T follicular helper cell (primary cell): ENCODE data around the gene ANAPC16.
"Not testable (repeated sequence)": the region's sequence is repeated elsewhere in the genome, so short reads cannot be mapped to it uniquely, and the experiment has no call there.

Source experiments
- DNase-seq: peaks from one replicate; pipeline ENCODE4 v3.0.0-alpha.2; 2020; ENCODE audit warnings: low read depth

ANAPC16 gene

DNA sequence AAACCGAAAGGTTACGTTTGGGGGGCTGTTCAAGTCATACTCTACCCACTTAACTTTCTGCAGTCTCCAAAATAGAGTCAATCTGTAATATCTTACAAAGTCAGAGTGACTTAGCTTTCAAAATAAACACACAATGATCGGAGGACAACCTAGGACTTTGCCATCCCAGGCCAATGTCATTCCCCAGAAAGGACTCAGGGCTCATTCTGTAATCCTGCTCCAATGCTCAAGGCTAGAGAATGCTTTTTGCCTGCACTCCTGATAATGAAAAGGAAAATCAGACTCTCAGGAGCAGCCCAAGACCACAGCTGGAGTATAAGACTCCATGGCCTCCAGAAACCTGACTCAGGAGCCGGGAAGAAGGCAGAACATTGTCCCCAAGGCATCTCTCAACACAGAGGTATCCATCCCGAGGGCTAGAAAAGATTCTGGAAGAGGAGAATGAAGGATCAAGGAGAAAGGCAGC lies 28.8 kb downstream of the ANAPC16 start:
- DNase-seq, result no peak

DNA sequence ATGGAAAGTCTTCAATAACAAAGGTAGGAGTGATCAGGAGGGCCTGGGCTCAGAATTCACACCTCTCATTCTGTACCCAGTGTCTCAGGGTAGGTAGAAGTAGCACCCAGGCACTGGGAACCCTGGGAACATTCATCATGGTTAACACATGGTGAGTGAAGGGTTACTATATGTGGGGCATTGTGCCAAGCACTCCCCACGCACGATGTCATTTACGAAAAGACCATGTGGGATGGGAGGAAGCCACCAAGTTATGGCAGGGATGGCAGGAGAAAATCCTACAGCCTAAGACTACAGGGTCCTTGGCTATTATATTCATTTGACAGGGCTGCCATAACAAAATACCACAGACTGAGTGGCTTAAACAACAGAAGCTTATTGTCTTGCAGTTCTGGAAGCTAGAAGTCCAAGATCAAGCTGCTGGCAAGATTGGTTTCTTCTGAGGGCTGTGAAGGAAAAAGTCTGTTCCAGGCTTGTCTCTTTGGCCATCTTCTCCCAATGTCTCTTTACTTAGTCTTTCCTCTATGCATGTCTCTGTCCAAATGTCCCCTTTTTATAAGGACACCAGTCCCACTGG lies 30.2 kb downstream of the ANAPC16 start:
- DNase-seq, result no peak

DNA sequence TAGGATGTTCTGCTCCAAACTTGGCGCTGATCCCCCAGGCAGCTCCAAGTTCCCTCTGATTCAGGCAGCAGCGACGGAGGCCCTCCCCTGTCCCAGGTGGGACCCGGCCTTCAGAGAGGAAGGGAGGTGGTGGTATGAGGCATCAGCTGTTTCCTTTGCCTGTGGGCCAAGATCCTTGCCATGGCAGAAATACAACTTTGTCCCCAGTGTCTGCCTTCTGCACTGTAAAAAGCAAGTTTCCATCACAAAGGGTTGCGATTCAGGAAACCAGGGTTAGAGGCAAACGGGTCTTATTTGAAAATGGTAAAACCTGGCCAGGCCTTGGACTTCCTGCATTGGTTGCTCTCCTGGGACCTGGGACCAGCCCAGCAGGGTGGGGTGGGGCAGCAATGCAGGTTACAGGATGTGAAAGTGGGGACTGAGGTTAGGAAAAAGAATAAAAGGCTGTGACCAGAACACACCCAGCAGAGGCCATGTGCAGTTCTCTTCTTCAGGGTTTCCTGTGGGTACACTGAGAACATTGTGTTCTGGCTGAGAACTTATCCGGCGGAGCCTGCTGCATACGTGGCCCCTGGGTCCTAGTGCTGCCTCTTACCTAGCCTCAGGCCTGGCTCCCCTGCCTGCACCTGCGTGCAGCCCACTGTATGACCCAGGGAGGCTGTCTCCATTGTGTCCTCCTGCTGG lies 32.8 kb downstream of the ANAPC16 start:
- peak; percentile 48 for DNase-seq

DNA sequence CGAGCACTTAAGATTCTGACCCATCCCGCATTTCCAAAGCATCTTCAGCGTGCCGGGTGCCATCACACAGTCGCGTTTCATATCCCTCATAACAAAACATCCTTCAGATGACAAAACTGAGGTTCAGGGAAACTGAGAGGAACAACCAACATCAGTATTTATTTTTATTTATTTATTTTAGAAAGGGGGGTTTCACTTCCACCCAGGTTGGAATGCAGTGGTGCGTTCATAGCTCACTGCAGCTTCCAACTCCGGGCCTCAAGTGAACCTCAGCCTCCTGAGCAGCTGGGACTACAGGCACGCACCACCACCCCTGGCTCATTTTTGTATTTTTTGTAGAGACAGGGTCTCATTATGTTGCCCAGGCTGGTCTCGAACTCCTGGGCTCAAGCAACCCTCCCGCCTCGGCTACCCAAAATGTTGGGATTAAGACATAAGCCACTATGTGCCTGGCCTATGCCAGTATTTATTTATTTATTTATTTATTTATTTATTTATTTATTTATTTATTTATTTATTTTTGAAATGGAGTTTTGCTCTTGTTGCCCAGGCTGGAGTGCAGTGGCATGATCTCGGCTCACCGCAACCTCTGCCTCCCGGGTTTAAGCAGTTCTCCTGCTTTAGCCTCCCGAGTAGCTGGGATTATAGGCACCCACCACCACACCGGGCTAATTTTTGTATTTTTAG lies 33.5 kb downstream of the ANAPC16 start:
- not testable (repeated sequence) for DNase-seq

DNA sequence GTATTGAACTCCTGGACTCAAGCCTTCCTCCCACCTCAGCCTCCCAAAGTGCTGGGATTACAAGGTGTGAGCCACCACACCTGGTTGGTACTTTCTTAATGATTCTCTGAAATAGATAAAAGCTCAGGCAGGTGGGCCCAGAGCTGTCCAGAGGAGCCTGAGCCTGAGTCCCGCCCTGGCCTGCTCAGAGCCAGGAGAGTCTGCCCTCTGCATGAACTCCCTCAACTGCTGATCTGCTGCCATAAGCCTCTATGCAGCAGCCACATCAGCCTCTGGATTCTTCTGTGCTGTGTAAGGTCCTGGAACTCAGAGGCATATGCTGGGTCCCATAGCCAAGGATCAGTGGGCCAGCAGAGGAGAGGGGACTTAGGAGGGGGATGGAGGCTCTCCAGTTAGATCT lies 34.9 kb downstream of the ANAPC16 start:
- no peak for DNase-seq

DNA sequence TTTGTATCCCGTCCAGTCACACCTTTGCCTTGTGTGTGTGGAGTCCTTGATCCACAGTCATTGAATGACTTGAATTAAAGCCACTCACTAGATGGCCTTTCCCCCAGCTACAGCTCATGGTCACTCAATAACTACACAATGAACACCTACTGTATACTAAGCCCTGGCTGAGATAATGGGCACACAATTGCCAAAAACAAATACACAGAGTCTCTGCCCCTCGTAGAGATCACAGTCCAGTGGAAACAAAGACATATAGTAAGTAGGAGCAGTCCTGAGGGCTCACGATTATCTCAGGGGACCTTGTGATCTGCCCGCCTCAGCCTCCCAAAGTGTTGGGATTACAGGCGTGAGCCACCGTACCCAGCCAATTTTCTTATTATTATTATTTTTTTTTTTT lies 35.8 kb downstream of the ANAPC16 start:
- DNase-seq, result no peak

DNA sequence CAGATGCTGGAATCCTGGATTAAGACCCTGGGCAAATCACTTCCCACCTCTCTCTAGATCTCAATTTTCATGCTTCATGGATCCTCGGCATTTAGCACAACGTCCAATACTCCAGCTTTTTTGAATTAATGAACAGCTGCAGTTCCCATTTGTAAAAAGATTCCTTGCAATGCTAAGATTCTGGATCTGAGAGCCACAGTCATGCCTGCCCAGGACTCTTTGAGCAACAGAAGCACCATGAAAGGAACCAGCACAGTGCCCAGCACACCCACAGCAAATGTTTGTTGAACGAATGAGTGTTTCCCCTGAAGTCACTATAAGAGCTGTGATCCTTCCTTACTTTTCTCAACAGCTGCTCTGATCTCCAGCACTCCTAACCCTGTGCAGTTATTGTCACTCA lies 37.2 kb downstream of the ANAPC16 start:
- DNase-seq, result no peak

DNA sequence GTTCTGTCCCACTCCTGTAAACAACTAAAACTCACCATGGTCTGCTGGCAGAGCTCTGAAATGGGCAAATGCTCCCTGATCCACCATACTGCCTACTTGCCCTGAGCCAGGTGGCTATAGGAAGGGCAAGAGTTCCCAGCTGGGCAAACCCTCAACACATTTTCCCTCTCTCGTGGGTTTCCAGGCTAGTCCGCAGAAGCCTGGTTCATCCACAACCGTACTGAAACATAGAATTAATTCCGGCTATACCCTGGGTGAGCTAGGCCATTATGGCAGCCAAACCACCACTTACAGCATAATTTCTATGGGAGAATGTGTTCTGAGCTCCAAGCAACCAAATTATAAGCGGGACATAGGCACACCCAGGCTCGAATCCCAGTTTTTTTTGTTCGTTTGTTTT lies 37.8 kb downstream of the ANAPC16 start:
- DNase-seq, result no peak

DNA sequence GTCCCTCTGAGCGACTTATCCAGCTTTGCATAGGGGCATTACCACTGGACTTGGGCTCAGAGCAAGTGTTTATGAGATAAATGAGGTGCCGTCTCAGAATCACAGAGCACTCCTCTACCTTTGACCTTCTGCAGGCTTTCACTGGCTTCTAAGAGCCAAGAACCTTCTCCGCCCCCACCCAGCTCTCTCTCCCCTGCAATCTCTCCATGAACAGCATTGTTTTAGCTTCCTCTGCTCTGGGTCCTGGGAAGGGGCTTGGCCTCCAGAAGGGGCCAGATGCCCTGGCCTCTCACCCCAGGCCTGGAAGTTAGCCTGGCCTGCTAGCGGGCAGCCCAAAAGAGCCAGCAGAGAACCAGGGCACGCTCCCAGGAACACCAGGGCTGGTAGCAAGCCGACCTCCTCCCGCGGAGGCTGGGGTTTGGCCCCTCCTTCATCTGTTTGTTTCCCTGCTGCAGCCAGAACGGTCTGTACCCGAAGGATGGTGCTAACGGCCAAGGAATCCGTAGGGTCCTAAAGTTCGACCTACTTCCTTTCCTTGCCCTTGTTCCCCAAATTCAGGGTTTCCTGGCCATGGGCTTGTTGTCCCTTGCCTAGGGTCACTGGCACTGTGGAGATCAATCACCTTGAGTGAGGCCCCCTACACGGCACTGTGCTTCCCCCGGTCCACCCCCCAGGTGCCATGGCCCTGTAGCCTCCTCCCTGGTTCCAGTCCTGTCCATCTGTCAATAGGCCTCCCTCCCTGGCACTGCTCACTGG lies 39.2 kb downstream of the ANAPC16 start:
- no peak for DNase-seq

DNA sequence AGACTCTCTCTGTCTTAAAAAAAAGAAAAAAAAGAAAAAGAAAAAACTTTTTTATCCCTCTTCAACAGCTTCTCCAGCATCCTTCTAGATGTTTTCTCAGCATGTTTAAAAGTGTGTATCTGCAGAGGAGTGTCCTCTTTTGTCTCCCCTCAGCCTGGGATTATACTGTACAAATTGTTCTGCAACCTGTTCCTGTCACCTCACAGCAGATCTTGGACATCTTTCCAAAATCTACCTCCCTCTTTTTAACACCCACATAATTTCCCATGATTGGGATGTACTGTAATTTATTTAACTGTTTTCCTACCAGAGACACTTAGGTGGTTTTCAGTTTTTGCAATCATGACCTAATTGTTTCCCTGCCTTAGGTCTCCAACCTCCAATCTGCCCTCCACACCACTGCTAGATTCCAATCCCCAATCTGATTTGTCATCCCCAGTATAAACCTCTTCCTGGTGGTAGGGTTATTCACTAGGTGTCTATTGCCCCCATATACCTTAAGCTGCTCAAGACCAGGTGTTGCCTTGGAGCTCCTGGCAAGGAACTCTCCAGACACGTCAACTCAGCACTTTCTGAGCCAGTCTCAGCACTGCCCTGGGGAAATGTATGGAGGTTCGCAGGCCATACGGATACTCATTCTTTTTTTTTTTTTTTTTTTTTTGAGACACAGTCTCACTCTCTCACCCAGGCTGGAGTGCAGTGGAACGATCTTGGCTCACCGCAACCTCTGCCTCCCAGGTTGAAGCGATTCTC lies 40.3 kb downstream of the ANAPC16 start:
- DNase-seq, result no peak

DNA sequence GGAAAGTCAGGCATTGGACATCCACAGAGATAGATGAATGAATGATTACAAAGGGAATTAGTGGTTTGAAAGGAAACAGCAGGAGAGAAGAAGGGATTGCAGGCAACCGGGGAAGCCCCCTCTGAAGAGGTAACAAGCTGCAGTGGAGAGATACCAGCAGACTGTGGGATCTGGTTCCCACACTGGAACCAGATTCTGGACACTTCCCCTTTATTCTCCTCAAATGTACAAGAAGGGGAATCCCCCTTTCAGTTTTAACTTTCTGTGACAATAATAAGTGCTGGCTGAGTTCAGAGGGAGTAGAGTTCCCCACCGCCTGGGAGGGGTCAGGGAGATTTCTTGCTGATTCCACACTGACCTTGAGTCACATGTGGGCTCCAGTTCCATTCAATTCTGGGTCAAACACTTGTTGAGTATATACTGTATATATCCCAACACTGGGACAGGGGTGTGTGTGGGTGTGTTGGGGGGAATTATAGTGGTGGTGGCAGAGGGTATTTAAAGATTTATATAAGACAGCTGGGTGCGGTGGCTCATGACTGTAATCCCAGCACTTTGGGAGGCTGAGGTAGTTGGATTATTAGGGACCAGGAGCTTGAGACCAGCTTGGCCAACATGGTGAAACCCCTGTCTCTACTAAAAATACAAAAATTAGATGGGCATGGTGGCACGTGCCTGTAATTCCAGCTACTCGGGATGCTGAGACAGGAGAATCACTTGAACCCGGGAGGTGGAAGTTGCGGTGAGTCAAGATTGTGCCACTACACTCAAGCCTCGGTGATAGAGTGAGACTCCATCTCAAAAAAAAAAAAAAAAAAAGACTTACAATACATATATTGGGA lies 41.5 kb downstream of the ANAPC16 start:
- no peak for DNase-seq

DNA sequence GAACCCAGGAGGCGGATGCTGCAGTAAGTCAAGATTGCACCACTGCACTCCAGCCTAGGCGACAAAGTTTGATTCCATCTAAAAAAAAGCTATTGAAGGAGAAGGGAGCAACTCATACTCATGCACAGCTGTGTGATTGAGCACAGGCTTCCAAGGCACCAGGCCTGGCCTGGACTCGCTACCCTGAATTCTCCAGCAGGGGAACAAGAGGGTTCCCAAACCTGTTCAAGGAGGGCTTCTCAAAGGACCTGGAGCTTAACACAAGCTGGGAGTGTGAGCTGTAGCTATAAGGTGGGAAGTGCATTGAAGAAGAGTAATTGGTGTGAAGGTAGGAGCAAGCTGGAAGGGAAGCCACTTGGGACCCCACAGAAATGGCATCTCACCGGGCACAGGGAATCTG lies 42.8 kb downstream of the ANAPC16 start:
- no peak for DNase-seq

DNA sequence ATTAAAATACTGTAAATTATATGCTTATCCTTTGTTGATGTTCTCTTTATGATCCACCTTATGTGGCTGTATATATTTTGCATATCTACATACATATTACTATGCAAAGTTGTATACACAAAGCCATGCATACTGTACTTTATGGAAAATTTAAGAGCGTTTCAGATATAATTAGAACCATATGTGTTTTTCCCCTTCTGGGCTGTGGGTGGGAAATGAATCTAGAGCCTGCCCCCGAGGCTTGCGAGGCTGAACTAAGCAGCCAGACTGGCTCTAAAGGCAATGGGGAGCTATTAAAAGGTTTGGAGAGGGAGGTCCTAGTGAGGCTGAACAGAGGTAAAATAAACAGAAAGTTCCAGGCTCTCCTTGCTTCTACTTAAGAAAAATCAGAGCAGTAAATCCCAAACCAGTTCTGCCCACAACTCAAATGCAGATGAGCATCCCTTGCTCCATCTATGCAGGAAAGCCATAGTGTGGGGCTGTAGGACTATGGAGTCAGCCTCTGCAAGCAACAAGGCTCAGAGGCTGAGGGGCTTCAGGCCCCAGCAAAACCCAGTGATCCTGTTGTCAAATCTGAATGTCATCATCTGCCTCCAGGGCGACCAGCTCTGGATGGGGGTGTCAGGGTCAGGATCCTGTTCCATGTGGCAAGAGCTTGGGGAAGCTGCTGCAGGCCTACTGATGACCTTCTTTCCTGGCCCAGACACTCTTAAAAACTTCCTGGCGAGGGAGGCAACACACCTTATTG lies 43.9 kb downstream of the ANAPC16 start:
- no peak for DNase-seq

DNA sequence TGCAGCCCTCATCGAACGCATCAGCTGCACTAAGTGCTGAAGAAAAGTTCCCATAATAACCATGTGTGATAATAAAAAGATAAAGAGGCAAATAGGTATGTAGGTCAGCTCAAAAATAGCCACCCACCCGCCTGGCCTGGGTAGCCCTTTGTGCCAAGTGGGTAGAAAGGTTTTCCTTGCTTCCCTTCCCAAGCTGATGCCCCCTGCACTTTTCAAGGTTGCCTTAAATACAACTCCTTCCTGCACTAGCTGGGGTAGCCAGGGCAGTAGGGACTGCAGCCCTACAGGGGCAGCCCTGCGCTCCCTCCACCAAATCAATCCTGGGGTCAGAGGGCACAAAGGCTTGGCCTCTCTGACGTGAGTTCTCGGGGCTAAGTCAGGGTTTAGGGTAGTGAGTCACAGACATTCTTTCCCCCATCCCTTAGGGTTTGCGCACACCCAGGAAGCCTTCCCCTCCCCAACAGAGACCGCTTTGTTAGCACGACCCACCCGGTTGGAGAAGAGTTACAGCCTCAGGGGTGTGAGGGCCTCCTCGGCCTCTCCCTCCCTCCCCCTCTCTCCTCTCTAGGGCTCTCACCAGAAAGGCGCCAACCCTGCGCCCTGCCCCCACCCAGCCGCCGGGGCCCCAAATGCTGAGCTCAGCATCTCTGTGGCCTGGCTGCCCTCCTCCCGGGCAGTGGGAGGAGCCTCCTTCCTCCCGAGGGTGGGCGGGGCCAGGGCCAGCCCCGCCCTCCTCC lies 44.6 kb downstream of the ANAPC16 start:
- peak; percentile 66 for DNase-seq

DNA sequence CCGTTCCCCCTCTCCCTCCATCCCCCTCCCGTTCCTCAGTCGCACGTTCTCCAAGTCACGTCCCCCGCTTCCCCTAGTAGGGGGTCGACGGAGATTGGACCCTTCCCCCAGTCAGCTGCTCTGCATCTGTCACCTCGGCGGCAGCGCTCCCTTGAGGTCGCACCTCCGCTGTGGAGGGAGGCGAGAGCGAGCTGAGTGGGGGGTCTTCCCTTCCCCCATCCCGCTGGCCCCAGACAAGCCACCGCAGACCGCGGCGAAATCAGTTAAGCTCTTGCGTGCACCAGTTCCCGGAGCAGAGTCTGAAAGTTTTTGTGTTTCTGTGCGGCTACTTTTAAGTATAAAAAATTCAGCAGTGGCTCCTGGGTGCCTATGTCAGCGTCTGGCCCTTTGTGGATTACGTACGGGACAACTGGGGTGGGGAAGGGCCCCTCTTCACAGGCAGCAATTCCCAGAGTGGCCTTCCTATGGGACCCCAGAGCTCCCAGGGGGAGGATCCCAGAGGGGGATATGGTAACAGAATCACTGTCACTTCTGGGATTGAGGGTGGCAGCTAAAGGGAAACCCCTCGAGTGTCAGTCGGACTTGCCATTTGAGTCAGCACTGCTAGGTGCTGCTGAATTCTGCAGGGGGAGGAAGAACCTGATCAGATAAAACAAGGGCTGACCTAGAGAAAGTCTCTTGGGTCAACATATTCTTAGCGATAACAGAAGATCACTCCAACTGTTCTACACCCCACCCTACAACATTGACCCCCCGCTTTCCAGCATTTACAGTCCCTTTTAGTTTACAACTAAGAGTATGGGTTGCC lies 45.4 kb downstream of the ANAPC16 start:
- DNase-seq, result no peak

DNA sequence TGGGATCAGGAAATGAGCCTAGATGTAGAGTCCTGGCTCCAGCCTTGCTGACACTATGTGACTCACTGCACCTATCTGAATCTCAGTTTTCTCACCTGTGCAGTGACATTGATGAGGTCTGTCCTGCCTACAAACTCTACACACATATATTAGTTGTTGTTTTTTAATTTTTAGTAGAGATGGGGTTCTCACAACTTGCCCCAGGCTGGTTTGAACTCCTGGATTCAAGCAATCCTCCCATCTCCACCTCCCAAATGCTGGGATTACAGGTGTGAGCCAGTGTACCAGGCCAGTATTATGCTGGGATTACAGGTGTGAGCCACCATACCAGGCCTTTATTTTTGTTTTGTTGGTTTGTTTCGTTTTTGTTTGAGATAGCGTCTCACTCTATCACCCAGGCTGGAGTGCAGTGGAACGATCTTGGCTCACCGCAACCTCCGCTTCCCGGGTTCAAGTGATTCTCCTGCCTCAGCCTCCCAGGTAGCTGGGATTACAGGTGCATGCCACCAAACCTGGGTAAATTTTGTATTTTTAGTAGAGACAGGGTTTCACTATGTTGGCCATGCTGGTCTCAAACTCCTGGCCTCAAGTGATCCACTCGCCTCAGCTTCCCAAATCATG lies 46.1 kb downstream of the ANAPC16 start:
- no peak for DNase-seq

DNA sequence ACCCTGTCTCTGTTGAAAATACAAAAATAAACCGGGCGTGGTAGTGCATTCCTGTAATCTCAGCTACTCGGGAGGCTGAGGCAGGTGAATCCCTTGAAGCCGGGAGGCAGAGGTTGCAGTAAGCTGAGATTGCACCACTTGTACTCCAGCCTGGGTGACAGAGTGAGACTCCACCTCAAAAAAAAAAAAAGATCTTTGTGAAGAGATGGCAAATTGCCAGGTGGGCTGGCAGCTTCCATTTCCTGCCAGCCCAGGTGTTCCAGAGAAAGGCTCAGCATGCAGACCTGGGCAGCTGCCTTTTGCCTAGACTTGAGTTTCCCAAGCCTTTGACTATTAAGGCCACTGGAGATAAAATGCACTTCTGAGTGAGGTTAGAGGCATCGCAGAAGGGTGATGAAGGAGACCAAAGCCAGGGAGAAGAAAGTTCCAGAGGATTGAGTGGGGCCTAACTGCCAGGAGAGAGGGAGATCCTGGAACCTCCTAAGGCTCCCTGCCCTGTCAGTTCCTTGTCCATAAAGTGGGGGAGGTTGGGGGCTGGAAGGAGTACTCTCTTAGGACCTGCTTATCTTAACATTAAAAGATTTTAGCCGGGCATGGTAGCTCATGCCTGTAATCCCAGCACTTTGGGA lies 47.9 kb downstream of the ANAPC16 start:
- no peak for DNase-seq

DNA sequence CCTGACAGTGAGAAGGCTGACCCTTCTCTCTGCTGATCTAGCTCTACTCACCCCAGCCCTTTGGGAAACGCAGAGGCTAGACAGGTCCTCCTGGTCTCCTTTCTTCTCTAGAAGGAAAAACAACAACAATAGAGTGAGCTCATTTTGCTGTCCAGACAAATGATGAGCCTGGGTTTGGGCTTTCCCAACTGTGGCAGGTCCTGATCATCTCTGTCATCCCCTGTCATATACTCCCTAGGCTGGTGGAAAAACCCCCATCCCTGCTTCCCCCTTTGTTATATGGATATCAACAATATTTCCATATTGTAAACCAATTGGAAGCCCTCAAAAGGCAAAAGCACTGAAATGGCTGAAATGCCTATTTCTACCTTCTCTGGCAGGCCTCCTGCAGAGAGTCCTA lies 48.7 kb downstream of the ANAPC16 start:
- DNase-seq, result no peak
